Mesothelial cell of epicardium (in vitro differentiated cells): ENCODE data around the gene GCNT2. TPM values are rescaled to one million over a fixed set of nuclear protein-coding genes. Genes with fewer than 3 reads are reported as not detected.

Experiments
- DNase-seq, 2 experiments: peaks; one replicate each; pipeline ENCODE4 v3.0.0; 2021; ENCODE audit warnings: low spot score in 2 of 2; ENCODE audit not compliant: unreplicated experiment in 2 of 2
- H3K27ac Mint-ChIP-seq: 2 replicates; pipeline ENCODE4 v1.8.0; 2021; ENCODE audit warnings: mixed read lengths
- H3K27me3 Mint-ChIP-seq: 2 replicates; pipeline ENCODE4 v1.8.0; 2021; ENCODE audit warnings: low read depth, mixed read lengths
- H3K36me3 Mint-ChIP-seq: 2 replicates; pipeline ENCODE4 v1.8.0; 2021; ENCODE audit warnings: mixed read lengths
- H3K4me1 Mint-ChIP-seq: 2 replicates; pipeline ENCODE4 v1.8.0; 2021; ENCODE audit warnings: mixed read lengths
- H3K4me3 Mint-ChIP-seq: 2 replicates; pipeline ENCODE4 v1.8.0; 2021; ENCODE audit warnings: mild to moderate bottlenecking, moderate library complexity, mixed read lengths
- H3K9me3 Mint-ChIP-seq: 2 replicates; pipeline ENCODE4 v1.8.0; 2021; ENCODE audit warnings: mixed read lengths
- CTCF ChIP-seq: fragments of 200-600 bp; sonication (generic); IDR thresholded peaks from one replicate; pipeline ENCODE4 v1.5.0; 2021; ENCODE audit warnings: antibody characterized with exemption; ENCODE audit not compliant: unreplicated experiment
- total RNA-seq: library from RNA; stranded (reverse); gene quantifications from 3 replicates; pipeline ENCODE4 v1.2.1, GENCODE V29; 2021

Gene GCNT2
- total RNA-seq, 1 donor from 2014 or later, result 29.3 TPM

- no peak for DNase-seq
- no peaks in the 10 kb centered on the region for H3K36me3 Mint-ChIP-seq
- H3K27ac Mint-ChIP-seq, result peak overlapping the region; percentile 77
- H3K4me1 Mint-ChIP-seq, result peaks cover 51% of the 10 kb centered on the region
- no peak for TF ChIP-seq CTCF
- H3K4me3 Mint-ChIP-seq, result no peak overlapping the region
- no peaks in the 10 kb centered on the region for H3K9me3 Mint-ChIP-seq
- peaks cover 3% of the 10 kb centered on the region for H3K27me3 Mint-ChIP-seq
These were observed 63.5 kb downstream of the GCNT2 start for GRCh38 chr6:10584607-10585006.

GRCh38 chr6:10585209-10585845, 64.2 kb downstream of the GCNT2 start:
- Mint-ChIP-seq H3K36me3 (no peaks in the 10 kb centered on the region), H3K27ac (peak overlapping the region; percentile 90), H3K4me1 (peaks cover 49% of the 10 kb centered on the region), H3K4me3 (peak overlapping the region; percentile 52), H3K27me3 (peaks cover 3% of the 10 kb centered on the region), H3K9me3 (no peaks in the 10 kb centered on the region)
- no peak for TF ChIP-seq CTCF
- DNase-seq, result no peak

GRCh38 chr6:10586302-10586701, 65.2 kb downstream of the GCNT2 start:
- Mint-ChIP-seq H3K27me3 (peaks cover 3% of the 10 kb centered on the region), H3K27ac (peak overlapping the region; percentile 63), H3K9me3 (no peaks in the 10 kb centered on the region), H3K36me3 (peaks cover 5% of the 10 kb centered on the region), H3K4me3 (peak overlapping the region; percentile 52), H3K4me1 (peaks cover 43% of the 10 kb centered on the region)
- no peak for TF ChIP-seq CTCF
- DNase-seq, result no peak

- peaks cover 9% of the 10 kb centered on the region for H3K36me3 Mint-ChIP-seq
- peaks cover 36% of the 10 kb centered on the region for H3K4me1 Mint-ChIP-seq
- H3K9me3 Mint-ChIP-seq, result no peaks in the 10 kb centered on the region
- TF ChIP-seq CTCF, result no peak
- no peak for DNase-seq
- H3K27me3 Mint-ChIP-seq, result peaks cover 3% of the 10 kb centered on the region
- no peak overlapping the region for H3K4me3 Mint-ChIP-seq
- H3K27ac Mint-ChIP-seq, result no peak overlapping the region
These were observed 66.7 kb downstream of the GCNT2 start for GRCh38 chr6:10587656-10588406.

GRCh38 chr6:10588562-10589428, 67.6 kb downstream of the GCNT2 start:
- Mint-ChIP-seq H3K36me3 (peaks cover 9% of the 10 kb centered on the region), H3K4me1 (peaks cover 26% of the 10 kb centered on the region), H3K9me3 (no peaks in the 10 kb centered on the region), H3K4me3 (no peak overlapping the region), H3K27ac (no peak overlapping the region), H3K27me3 (peaks cover 3% of the 10 kb centered on the region)
- TF ChIP-seq CTCF, result no peak
- DNase-seq, result no peak
